NCI-H2196 (cell line): Measurements from ENCODE around the gene ARSA.
A peak's percentile ranks its signal among the peaks of the same experiment; 100 is the strongest.
"Not testable (repeated sequence)": the region's sequence is repeated elsewhere in the genome, so short reads cannot be mapped to it uniquely, and the experiment has no call there.

ENCODE experiments used
- DNase-seq: peaks from one replicate; lab custom pipeline; 2025; ENCODE audit not compliant: unreplicated experiment; lab: John Stamatoyannopoulos, UW

The ARSA gene

DNA sequence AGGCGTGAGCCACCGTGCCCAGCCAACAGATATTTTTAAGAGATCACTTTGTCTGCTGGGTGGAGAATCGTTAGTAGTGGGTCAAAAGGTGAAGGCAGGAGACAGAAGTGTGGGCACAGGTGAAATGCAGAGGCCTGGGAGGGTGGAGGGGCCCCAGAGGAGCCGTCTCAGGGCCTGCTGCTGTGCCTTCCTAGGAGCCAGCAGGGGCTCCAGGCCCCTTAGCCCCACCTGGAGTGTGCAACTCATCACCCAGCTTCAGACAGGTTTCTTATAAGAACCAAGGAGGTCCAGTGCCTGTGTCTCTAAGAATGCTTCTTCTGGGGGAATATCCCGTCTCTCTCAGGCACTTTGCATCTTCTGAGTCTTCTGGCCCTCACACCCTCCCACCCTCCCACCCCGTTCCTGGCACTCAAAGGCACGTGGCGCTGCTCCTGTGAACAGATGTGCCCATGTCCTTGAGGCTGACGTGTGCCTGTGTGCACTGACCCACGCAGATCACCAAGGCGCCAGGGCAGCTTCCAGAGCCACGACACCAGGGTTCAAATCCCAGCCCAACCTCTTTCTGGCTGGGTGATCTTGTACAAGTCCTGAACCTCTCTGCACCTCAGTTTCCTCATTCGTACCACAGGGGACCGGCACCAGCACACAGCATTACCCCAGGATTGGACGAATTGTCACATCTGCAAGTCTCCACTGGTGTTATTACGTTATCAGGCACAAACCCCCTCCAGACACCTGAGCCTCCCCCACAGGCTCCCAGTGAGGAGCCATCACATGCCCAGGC, 3.4 kb downstream of the ARSA start:
- no peak for DNase-seq

- peak; percentile 91 for DNase-seq
These were observed 5.1 kb downstream of the ARSA start for GRCh38 chr22:50622723-50623327.

GRCh38 chr22:50621948-50622722, 5.8 kb downstream of the ARSA start:
- DNase-seq = peak; percentile 3

GRCh38 chr22:50621356-50621880, 6.5 kb downstream of the ARSA start:
- DNase-seq = no peak

- peak; percentile 59 for DNase-seq
These were observed 7.2 kb downstream of the ARSA start for GRCh38 chr22:50620593-50621355.

- not testable (repeated sequence) for DNase-seq
These were observed 13.7 kb downstream of the ARSA start for GRCh38 chr22:50614296-50614695.

GRCh38 chr22:50613291-50613981, 14.5 kb downstream of the ARSA start:
- DNase-seq = peak; percentile 84

- no peak for DNase-seq
These were observed 15.3 kb downstream of the ARSA start for GRCh38 chr22:50612528-50613221.

DNA sequence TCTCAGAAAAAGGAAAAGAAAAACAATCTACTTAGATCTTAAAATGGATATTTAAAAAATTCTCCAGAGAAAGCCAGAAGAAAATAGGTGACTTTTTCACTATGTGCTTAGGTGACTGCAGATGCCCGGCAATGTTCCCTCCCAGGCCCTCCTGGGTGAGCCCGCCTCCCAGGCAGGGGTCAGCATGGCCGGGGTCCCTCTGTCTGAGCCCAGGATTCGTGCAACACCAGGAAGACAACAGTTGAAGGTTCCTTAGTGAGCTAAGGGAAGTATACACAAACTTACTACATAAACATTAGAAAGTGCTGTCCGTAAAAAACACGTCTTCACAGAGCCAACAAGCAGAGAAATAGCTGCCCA, 15.8 kb downstream of the ARSA start:
- no peak for DNase-seq

GRCh38 chr22:50611341-50612060, 16.5 kb downstream of the ARSA start:
- no peak for DNase-seq

- DNase-seq = no peak
These were observed 17.4 kb downstream of the ARSA start for GRCh38 chr22:50610581-50610980.

DNA sequence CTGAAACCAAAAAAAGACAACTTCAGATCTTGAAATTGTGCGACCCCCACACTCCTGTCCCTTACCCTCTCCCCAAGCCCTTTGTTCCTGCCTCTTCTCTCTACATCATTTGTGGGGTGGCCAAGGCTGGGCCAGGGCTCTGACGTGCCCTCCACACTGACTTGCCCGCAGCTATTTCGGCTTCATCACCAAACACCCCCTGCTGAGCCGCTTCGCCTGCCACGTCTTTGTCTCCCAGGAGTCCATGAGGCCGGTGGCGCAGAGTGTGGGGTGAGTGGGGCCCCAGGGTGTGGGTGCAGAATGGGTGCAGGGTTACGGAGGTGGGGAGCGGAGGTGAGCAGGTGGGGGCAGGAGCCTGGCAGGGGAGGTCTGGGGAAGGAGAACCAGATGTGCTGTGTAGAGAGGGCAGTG, 17.9 kb downstream of the ARSA start:
- no peak for DNase-seq

GRCh38 chr22:50609599-50609998, 18.4 kb downstream of the ARSA start:
- no peak for DNase-seq

- DNase-seq = no peak
These were observed 19.0 kb downstream of the ARSA start for GRCh38 chr22:50608996-50609395.

GRCh38 chr22:50608058-50608840, 19.7 kb downstream of the ARSA start:
- not testable (repeated sequence) for DNase-seq

DNA sequence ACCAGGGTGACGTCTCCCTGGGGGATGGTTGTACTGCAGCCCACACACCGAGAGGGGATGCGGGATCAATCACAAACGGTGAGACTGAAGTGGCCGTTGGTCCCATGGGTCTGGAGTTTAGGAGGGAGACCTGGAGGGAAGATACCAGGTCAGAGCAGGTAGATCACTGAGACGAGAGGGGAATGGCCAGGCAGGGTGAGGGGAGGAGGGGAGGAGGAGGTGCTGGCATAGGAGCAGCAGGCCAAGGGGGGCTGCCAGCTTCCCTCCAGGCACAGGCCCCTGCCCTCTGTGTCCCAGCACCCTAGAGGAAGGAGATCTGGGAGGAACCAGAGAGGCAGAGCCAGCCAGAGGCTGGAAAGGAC, 20.3 kb downstream of the ARSA start:
- DNase-seq = no peak

DNA sequence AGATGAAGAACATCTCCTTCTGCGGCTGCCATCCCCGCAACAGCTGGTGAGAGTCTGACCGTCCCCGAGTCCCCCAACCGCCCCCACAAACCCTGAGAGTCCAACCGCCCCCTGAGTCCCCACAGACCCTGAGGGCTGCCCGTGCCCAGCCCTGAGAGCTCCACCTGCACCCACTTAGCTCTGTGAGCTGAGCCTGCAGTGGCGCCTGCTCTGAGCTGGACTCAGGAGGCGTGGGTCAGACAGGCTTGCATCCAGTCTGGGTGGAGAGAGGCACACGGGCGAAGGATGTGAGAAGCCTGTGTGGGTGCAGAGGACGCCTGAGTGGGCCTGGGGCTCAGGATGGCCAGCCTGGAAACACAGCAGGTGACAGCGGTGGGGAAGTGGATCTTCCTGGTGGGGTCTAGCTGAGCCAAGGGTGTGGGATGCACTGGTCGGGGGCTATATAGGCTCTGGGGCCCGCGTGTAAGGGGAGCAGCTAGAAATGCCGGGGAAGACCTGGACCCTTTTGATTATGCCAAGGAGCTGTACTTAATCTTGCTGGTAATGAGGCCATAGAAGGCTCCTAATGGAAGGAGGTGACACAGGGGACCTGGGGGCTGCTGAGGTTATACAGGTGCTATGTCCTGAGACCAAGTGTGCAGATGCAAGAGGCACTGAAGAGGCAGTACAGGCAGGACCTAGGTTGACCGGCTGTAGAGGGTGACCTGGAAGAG, 20.9 kb downstream of the ARSA start:
- DNase-seq = no peak
